NCI-H187 treated with DMSO at 0.1 percent for 48 hours (cell line): ENCODE measurements around the gene QPCTL.
"Not testable (repeated sequence)": the region's sequence is repeated elsewhere in the genome, so short reads cannot be mapped to it uniquely, and the experiment has no call there.

Source experiments
- DNase-seq: peaks from one replicate; lab custom pipeline; 2025; lab: John Stamatoyannopoulos, UW

The QPCTL gene

GRCh38 chr19:45717131-45717982 lies 24.9 kb downstream of the QPCTL start:
- peak; percentile 94 for DNase-seq

DNA sequence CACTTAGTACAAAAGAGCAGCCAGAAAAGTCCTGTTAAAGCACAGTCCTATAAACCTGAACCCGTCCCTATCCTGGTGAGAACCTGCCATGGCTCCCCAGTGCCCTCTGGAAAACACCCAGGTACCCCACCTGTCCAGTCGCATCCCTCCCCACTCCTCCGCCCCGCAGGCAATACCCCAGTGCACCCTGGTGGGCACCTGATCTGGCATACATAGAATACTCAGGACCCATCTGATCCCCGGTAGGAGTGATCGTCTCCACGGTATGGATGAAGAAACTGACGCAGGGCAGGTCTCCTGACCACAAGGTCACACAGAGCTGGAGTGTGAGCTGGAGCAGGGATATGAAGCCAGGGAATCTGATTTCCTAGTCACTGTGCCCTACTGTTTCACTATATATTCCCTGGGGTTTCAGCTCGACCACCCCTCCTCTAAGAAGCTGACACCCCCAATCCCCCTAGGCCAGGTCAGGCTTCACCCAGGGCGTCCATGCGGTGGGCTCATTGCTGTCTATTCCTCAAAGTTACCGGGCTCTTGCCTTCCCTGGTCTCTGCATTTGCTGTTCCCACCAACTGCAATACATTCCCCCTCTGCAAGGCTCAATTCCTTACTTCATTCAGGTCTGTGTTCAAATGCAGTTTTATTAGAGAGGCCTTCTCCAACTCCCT lies 25.7 kb downstream of the QPCTL start:
- no peak for DNase-seq

DNA sequence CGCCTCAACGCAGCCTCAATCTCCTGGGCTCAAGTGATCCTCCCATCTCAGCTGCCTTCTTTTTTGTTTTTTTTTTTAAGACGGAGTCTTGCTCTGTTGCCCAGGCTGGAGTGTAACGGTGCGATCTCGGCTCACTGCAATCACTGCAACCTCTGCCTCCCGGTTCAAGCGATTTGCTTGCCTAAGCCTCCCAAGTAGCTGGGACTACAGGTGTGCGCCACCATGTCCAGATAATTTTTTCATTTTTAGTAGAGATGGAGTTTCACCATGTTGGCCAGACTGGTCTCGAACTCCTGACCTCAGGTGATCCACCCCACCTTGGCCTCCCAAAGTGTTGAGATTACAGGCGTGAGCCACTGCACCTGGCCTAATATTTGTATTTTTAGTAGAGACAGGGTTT lies 27.6 kb downstream of the QPCTL start:
- not testable (repeated sequence) for DNase-seq

GRCh38 chr19:45728683-45729082 lies 36.2 kb downstream of the QPCTL start:
- not testable (repeated sequence) for DNase-seq

DNA sequence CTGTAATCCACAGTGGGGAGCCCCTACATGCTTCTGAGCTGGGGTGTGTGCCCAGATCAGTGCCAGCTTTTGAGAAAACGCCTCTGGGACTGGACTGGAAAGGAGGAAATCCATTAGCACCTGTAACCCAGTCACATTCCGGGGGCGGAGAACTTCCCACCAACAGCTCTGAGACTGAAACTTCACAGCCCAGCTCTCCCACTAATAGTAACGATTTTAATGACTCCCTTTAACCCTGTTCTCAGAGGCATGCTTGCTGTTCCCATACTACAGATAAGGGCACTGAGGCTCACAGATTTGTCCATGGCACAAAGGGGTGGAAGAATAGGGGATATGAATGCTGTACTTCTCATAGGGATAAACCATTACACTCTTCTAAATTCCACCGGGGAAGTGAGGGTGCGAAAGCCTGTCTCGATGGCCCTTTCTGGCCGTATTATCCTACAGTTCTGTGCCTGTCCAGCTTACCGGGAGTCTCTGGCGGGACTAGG lies 37.4 kb downstream of the QPCTL start:
- no peak for DNase-seq

DNA sequence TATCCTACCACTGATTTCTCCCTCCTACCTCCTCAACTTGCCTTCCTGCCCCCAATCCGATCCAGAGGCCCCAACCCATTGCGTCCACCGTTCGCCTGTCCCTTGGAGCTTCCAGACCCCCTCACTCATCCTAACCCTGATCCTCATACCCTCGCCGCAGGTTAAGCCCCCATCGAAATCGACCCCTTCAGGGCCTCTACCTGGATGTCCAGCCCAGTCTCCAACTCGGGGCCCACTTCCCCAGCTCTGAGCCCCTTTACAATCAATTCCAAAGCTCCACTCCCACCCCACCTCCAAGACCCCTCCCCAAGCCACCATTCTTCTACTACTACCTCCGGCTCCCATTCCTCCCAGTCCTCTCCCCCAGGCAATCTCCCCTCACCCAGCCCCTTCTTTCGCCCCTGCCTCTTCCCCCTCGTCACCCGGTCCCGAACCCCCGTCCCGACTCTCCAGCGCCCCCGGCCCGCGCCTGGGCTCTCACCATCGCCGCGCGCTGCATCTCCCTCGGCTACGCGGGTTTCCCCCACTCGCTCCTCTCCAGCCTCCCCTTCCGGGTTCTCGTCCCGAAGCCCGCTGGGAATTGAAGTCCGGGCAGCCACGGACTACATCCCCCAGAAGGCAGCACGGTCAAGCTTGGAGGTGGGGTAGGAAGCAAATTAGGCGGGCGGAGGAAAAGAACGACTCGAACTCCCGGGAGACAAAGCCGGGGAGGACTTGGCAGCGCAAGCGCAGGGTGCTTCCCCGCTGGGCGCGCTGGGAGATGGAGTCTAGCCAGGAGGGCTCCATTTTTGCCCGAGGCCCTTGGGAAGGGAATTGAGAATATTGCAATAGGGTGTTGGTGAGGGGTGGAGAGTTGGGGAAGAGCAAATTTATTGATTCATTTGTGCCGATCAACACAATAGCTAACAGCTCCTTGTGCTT lies 38.2 kb downstream of the QPCTL start, which contains the start of gene FBXO46:
TSS of gene FBXO46 (minus strand) at position 529 of the 921 bp plus-strand sequence. CDS start 17,401 bp downstream, outside the sequence.
- DNase-seq = peak; percentile 98

- DNase-seq = no peak
Observed at GRCh38 chr19:45733160-45733810, 40.8 kb downstream of the QPCTL start, which contains the start of gene MEIOSIN. Gene MEIOSIN, plus strand, starts transcription at chr19:45733439. Its CDS starts 1,938 bp downstream, at chr19:45735377.

DNA sequence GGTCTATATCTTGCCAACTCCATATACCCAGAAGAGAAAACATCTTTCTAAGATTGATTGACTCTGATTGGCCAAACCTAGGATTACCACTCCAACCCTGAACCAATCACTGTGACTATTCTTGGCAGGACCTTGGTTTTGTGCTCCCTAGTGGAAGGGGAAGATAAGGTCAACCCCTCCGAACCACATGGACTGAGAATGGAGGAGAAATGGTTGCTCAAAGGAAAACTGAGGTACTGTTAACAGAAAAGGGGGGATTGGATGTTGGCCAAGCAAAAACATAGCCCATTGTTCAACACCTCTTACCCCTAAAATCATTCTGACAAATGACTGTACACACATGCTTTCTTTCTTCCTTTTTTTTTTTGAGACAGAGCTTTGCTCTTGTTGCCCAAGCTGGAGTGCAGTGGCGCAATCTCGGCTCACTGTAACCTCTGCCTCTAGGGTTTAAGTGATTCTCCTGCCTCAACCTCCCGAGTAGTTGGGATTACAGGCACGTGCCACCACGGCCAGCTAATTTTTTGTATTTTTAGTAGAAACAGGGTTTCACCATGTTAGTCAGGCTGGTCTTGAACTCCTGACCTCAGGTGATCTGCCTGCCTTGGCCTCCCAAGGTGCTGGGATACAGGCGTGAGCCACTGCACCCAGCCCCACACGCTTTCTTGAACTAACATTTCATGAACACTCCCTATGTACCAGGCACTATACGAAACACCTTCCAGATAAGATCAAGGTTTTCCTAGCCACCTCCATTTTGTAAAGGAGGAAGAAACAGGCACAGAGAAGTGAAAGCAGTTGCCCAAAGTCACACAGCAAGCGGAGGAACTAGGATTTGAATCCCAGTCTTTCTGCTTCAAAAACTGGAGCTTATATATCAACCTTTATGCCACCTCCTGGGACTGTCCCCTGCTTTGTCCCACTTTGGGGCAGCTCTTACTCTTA lies 47.3 kb downstream of the QPCTL start:
- DNase-seq = no peak

DNA sequence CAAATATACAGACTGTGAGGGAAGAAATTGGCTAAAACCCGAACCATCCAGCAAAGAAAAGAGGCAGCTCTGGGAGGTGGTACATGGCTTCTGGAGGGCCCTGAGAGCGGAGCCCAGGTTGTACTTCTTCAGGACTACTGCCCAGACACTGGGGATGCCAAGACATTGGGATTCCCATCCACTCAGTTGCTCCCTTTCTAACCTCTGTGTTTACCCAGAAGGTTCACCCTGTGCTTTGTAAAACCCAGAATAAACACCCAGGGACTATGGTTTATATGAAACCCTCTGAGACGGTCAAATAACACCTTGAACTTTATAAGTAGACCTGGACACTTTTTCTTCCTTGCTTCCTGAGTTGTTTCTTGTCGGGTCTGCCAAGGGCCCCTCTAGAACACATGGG lies 50.5 kb downstream of the QPCTL start:
- DNase-seq = no peak

- no peak for DNase-seq
Observed at GRCh38 chr19:45745606-45746005, 53.1 kb downstream of the QPCTL start.

GRCh38 chr19:45746866-45747265 lies 54.4 kb downstream of the QPCTL start:
- DNase-seq = no peak

GRCh38 chr19:45747513-45747912 lies 55.0 kb downstream of the QPCTL start:
- DNase-seq = no peak

DNA sequence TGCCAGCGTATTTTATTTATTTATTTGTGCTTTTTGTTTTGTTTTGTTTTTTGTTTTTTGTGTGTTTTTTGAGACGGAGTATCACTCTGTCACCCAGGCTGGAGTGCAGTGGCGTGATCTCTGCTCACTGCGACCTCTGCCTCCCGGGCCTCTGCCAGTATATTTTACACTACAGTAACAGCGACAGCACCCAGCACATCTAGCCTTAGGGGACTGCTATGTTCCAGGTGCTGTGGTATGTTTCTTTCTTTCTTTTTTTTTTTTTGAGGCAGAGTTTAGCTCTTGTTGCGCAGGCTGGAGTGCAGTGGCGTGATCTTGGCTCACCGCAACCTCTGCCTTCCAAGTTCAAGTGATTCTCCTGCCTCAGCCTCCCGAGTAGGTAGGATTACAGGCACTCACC lies 59.0 kb downstream of the QPCTL start:
- DNase-seq = not testable (repeated sequence)

- DNase-seq = no peak
Observed at GRCh38 chr19:45752639-45753038, 60.2 kb downstream of the QPCTL start.

DNA sequence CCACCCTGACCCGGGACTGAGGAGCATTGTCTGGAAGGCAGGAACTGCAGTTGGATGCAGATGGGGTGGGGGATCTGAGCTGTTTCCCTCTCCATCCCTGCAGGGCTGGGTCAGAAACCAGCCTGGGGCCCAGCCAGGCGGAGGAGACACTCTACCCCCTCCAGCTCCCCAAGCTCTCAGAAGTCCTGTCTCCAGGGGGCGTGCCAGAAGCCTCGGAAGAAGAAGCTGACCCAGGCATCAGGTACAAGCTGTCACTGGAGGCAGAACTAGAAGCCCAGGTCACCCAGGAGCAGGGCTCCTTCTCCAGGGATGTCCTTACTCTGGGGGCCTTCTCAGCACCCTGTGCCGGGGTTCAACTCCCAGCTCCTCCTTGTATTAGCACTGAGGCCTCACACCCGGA lies 61.1 kb downstream of the QPCTL start:
- DNase-seq = no peak
